ENCODE data around the gene SLC24A3.

The SLC24A3 gene

GRCh38 chr20:19244291-19244690, 31.8 kb downstream of the SLC24A3 start:
- Histone ChIP-seq H3K36me3 (ENCODE audit: insufficient read depth, low read length) (no peaks in the 10 kb centered on the region), H3K27me3 (ENCODE audit: control insufficient read depth, insufficient read depth, low read length) (no peaks in the 10 kb centered on the region), H3K4me1 (ENCODE audit: control insufficient read depth, insufficient read depth, low read length) (no peaks in the 10 kb centered on the region), H3K4me2 (ENCODE audit: low read length) (no peak overlapping the region), H3K4me3 (ENCODE audit: low read length) (no peak overlapping the region), H3K9me3 (replicated peaks; ENCODE audit: low read length) (no peaks in the 10 kb centered on the region), H3K9ac (ENCODE audit: low read depth, low read length) (no peak overlapping the region)

- H3K9me3 ChIP-seq (replicated peaks; ENCODE audit: low read length), result no peaks in the 10 kb centered on the region
- no peak overlapping the region for H3K4me3 ChIP-seq (ENCODE audit: low read length)
- H3K9ac ChIP-seq (ENCODE audit: low read depth, low read length), result no peak overlapping the region
- no peaks in the 10 kb centered on the region for H3K27me3 ChIP-seq (ENCODE audit: control insufficient read depth, insufficient read depth, low read length)
- H3K4me1 ChIP-seq (ENCODE audit: control insufficient read depth, insufficient read depth, low read length), result no peaks in the 10 kb centered on the region
- no peak overlapping the region for H3K4me2 ChIP-seq (ENCODE audit: low read length)
- H3K36me3 ChIP-seq (ENCODE audit: insufficient read depth, low read length), result no peaks in the 10 kb centered on the region
Observed at GRCh38 chr20:19249106-19249879, 36.9 kb downstream of the SLC24A3 start.

GRCh38 chr20:19250346-19250745, 37.9 kb downstream of the SLC24A3 start:
- no peaks in the 10 kb centered on the region for H3K36me3 ChIP-seq (ENCODE audit: insufficient read depth, low read length)

GRCh38 chr20:19251506-19251905, 39.1 kb downstream of the SLC24A3 start:
- Histone ChIP-seq H3K9me3 (replicated peaks; ENCODE audit: low read length) (peaks cover 3% of the 10 kb centered on the region), H3K27me3 (ENCODE audit: control insufficient read depth, insufficient read depth, low read length) (no peaks in the 10 kb centered on the region), H3K4me1 (ENCODE audit: control insufficient read depth, insufficient read depth, low read length) (no peaks in the 10 kb centered on the region), H3K36me3 (ENCODE audit: insufficient read depth, low read length) (no peaks in the 10 kb centered on the region), H3K4me3 (ENCODE audit: low read length) (no peak overlapping the region), H3K9ac (ENCODE audit: low read depth, low read length) (no peak overlapping the region), H3K4me2 (ENCODE audit: low read length) (no peak overlapping the region)

More at GRCh38 chr20:19250346-19250745, 37.9 kb downstream of the SLC24A3 start:
- Histone ChIP-seq H3K4me2 (ENCODE audit: low read length) (no peak overlapping the region), H3K4me1 (ENCODE audit: control insufficient read depth, insufficient read depth, low read length) (no peaks in the 10 kb centered on the region), H3K4me3 (ENCODE audit: low read length) (no peak overlapping the region), H3K9me3 (replicated peaks; ENCODE audit: low read length) (peaks cover 1% of the 10 kb centered on the region), H3K9ac (ENCODE audit: low read depth, low read length) (no peak overlapping the region), H3K27me3 (ENCODE audit: control insufficient read depth, insufficient read depth, low read length) (no peaks in the 10 kb centered on the region)

GRCh38 chr20:19251958-19252357, 39.5 kb downstream of the SLC24A3 start:
- Histone ChIP-seq H3K27me3 (ENCODE audit: control insufficient read depth, insufficient read depth, low read length) (no peaks in the 10 kb centered on the region), H3K9ac (ENCODE audit: low read depth, low read length) (no peak overlapping the region), H3K4me1 (ENCODE audit: control insufficient read depth, insufficient read depth, low read length) (no peaks in the 10 kb centered on the region), H3K9me3 (replicated peaks; ENCODE audit: low read length) (peaks cover 3% of the 10 kb centered on the region), H3K4me2 (ENCODE audit: low read length) (no peak overlapping the region), H3K4me3 (ENCODE audit: low read length) (no peak overlapping the region), H3K36me3 (ENCODE audit: insufficient read depth, low read length) (no peaks in the 10 kb centered on the region)

GRCh38 chr20:19252451-19253120, 40.1 kb downstream of the SLC24A3 start:
- Histone ChIP-seq H3K9ac (ENCODE audit: low read depth, low read length) (no peak overlapping the region), H3K9me3 (replicated peaks; ENCODE audit: low read length) (peaks cover 3% of the 10 kb centered on the region), H3K4me2 (ENCODE audit: low read length) (no peak overlapping the region), H3K36me3 (ENCODE audit: insufficient read depth, low read length) (no peaks in the 10 kb centered on the region), H3K27me3 (ENCODE audit: control insufficient read depth, insufficient read depth, low read length) (no peaks in the 10 kb centered on the region), H3K4me1 (ENCODE audit: control insufficient read depth, insufficient read depth, low read length) (no peaks in the 10 kb centered on the region), H3K4me3 (ENCODE audit: low read length) (no peak overlapping the region)

- H3K4me1 ChIP-seq (ENCODE audit: control insufficient read depth, insufficient read depth, low read length), result no peaks in the 10 kb centered on the region
- H3K36me3 ChIP-seq (ENCODE audit: insufficient read depth, low read length), result no peaks in the 10 kb centered on the region
- H3K4me2 ChIP-seq (ENCODE audit: low read length), result no peak overlapping the region
- H3K9me3 ChIP-seq (replicated peaks; ENCODE audit: low read length), result peaks cover 3% of the 10 kb centered on the region
- no peak overlapping the region for H3K9ac ChIP-seq (ENCODE audit: low read depth, low read length)
- H3K4me3 ChIP-seq (ENCODE audit: low read length), result no peak overlapping the region
- no peaks in the 10 kb centered on the region for H3K27me3 ChIP-seq (ENCODE audit: control insufficient read depth, insufficient read depth, low read length)
Observed at GRCh38 chr20:19253316-19253715, 40.9 kb downstream of the SLC24A3 start.

GRCh38 chr20:19253916-19254820, 41.7 kb downstream of the SLC24A3 start:
- Histone ChIP-seq H3K9me3 (replicated peaks; ENCODE audit: low read length) (peaks cover 3% of the 10 kb centered on the region), H3K4me3 (ENCODE audit: low read length) (no peak overlapping the region), H3K4me2 (ENCODE audit: low read length) (no peak overlapping the region), H3K36me3 (ENCODE audit: insufficient read depth, low read length) (no peaks in the 10 kb centered on the region), H3K4me1 (ENCODE audit: control insufficient read depth, insufficient read depth, low read length) (no peaks in the 10 kb centered on the region), H3K9ac (ENCODE audit: low read depth, low read length) (no peak overlapping the region), H3K27me3 (ENCODE audit: control insufficient read depth, insufficient read depth, low read length) (no peaks in the 10 kb centered on the region)

- Histone ChIP-seq H3K9me3 (replicated peaks; ENCODE audit: low read length) (peaks cover 3% of the 10 kb centered on the region), H3K36me3 (ENCODE audit: insufficient read depth, low read length) (no peaks in the 10 kb centered on the region), H3K4me1 (ENCODE audit: control insufficient read depth, insufficient read depth, low read length) (no peaks in the 10 kb centered on the region), H3K4me3 (ENCODE audit: low read length) (no peak overlapping the region), H3K27me3 (ENCODE audit: control insufficient read depth, insufficient read depth, low read length) (no peaks in the 10 kb centered on the region), H3K9ac (ENCODE audit: low read depth, low read length) (no peak overlapping the region), H3K4me2 (ENCODE audit: low read length) (no peak overlapping the region)
Observed at GRCh38 chr20:19254956-19255355, 42.5 kb downstream of the SLC24A3 start.

DNA sequence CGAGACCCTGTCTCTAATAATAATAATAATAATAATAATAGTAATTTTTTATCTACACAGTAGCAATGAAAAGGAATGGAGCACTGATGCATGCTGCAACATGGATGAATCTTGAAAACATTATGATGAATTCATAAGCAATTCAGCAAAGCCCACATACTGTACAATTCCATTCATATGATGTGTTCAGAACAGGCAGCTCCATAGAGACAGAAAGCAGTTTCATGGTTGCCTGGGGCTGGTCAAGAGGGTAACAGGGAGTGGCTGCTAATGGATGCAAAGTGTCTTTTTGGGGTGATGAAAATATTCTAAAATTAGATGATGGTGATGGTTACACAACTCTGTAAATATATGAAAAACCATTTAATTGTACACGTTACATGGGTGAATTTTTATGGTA, 43.6 kb downstream of the SLC24A3 start:
- no peaks in the 10 kb centered on the region for H3K36me3 ChIP-seq (ENCODE audit: insufficient read depth, low read length)

DNA sequence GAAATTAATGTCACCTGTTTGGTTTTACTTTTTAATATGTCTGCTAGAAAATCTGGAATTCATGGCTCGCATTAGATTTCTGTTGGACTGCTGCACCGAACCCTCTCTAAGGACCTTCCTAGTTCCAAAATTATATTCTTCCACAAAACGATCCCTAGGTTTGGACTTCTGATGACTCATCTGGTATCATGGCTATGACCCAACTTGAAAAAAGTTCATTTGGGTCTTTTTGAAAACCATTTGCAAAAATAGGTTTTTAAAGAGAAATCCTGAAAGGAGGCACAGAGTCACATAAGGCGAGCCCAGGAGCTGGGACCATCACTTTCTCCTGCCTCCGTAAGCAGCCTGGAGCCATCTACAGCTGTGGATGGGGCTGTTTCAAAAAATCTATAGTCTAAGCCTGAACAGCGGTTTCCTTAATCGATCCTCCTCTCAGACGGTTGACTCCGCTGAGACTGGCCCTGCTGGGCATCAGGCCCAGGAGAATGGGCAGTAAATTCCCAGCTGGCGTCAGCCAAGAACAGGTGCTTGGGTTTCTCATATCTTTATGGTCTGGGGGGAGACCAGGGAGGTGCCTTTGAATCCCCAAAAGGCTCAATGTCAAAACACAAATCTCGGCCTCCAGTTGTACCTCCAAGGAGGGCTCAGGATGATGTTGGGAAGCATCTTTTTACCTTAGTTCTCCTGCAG, 44.6 kb downstream of the SLC24A3 start:
- Histone ChIP-seq H3K4me3 (ENCODE audit: low read length) (no peak overlapping the region), H3K9me3 (replicated peaks; ENCODE audit: low read length) (peaks cover 3% of the 10 kb centered on the region), H3K27me3 (ENCODE audit: control insufficient read depth, insufficient read depth, low read length) (no peaks in the 10 kb centered on the region), H3K9ac (ENCODE audit: low read depth, low read length) (no peak overlapping the region), H3K4me2 (ENCODE audit: low read length) (no peak overlapping the region), H3K36me3 (ENCODE audit: insufficient read depth, low read length) (no peaks in the 10 kb centered on the region), H3K4me1 (ENCODE audit: control insufficient read depth, insufficient read depth, low read length) (no peaks in the 10 kb centered on the region)

More for the DNA sequence above, 43.6 kb downstream of the SLC24A3 start:
- no peak overlapping the region for H3K9ac ChIP-seq (ENCODE audit: low read depth, low read length)
- no peaks in the 10 kb centered on the region for H3K27me3 ChIP-seq (ENCODE audit: control insufficient read depth, insufficient read depth, low read length)
- peaks cover 3% of the 10 kb centered on the region for H3K9me3 ChIP-seq (replicated peaks; ENCODE audit: low read length)
- no peak overlapping the region for H3K4me3 ChIP-seq (ENCODE audit: low read length)
- H3K4me1 ChIP-seq (ENCODE audit: control insufficient read depth, insufficient read depth, low read length), result no peaks in the 10 kb centered on the region
- no peak overlapping the region for H3K4me2 ChIP-seq (ENCODE audit: low read length)
